SK-N-SH (cell line): ENCODE results near the gene CALCA. TPM values are rescaled to one million over a fixed set of nuclear protein-coding genes. Genes with fewer than 3 reads are reported as not detected.

Experiments
- CTCF ChIA-PET: fragments of 300-600, 350-600 bp; formaldehyde crosslinking; extraction: SDS; loops from one replicate; lab custom pipeline; 2021; lab: Yijun Ruan, JAX
- POLR2A ChIA-PET: fragments of 350-600 bp; sonication (Branson Sonifier 250); formaldehyde crosslinking; extraction: SDS; loops from one replicate; lab custom pipeline; 2020; ENCODE audit warnings: antibody characterized with exemption, inconsistent platforms; lab: Yijun Ruan, JAX
- DNase-seq: peaks from one replicate; pipeline ENCODE4 v3.0.0; 2012
- H2AFZ ChIP-seq: fragments of 200-600 bp; sonication (generic); 2 replicates; pipeline ENCODE4 v1.8.1; 2016; ENCODE audit warnings: antibody characterized with exemption, mild to moderate bottlenecking, low read depth
- H3F3A ChIP-seq: fragments of 200-600 bp; sonication (generic); replicated peaks from 2 replicates; pipeline ENCODE3; 2016; ENCODE audit warnings: antibody characterized with exemption, mild to moderate bottlenecking; ENCODE audit not compliant: insufficient read depth
- H3K27ac ChIP-seq, 2 experiments: fragments of 200-500 bp in 1 of 2; fragments of 200-600 bp in 1 of 2; sonication (Bioruptor generic) in 1 of 2; sonication (generic), shearing (Covaris generic) in 1 of 2; 2 replicates each; pipeline versions ENCODE4 v1.5.1 to v1.6.1; 2014 to 2016; ENCODE audit warnings: low read depth in 2 of 2, inconsistent platforms in 1 of 2, low read length in 1 of 2, mild to moderate bottlenecking in 1 of 2, mixed read lengths in 1 of 2
- H3K27me3 ChIP-seq: fragments of 200-600 bp; sonication (generic), shearing (Covaris generic); 2 replicates; pipeline ENCODE4 v1.6.1; 2016; ENCODE audit warnings: mixed run types; ENCODE audit not compliant: insufficient read depth
- H3K36me3 ChIP-seq, 2 experiments: fragments of 200-500 bp in 1 of 2; fragments of 200-600 bp in 1 of 2; sonication (Bioruptor generic) in 1 of 2; sonication (generic) in 1 of 2; replicated peaks in 1 of 2; 2 replicates each; pipeline versions ENCODE3 to v1.5.1; 2014 to 2016; ENCODE audit warnings: low read length in 1 of 2, mild to moderate bottlenecking in 1 of 2; ENCODE audit not compliant: insufficient read depth in 2 of 2, control insufficient read depth in 1 of 2
- H3K4me1 ChIP-seq, 2 experiments: fragments of 200-500 bp in 1 of 2; fragments of 200-600 bp in 1 of 2; sonication (Bioruptor generic) in 1 of 2; sonication (generic), shearing (Covaris generic) in 1 of 2; 2 replicates each; pipeline versions ENCODE4 v1.5.1 to v1.6.1; 2014 to 2016; ENCODE audit warnings: low read depth in 1 of 2, low read length in 1 of 2, mixed run types in 1 of 2; ENCODE audit not compliant: insufficient read depth in 2 of 2, control insufficient read depth in 1 of 2
- H3K4me2 ChIP-seq: fragments of 200-600 bp; sonication (generic), shearing (Covaris generic); 2 replicates; pipeline ENCODE4 v1.6.1; 2017; ENCODE audit warnings: mixed run types
- H3K4me3 ChIP-seq, 2 experiments: fragments of 200-500 bp in 1 of 2; fragments of 200-600 bp in 1 of 2; sonication (Bioruptor generic) in 1 of 2; sonication (generic), shearing (Covaris generic) in 1 of 2; 2 replicates each; pipeline versions ENCODE4 v1.5.1 to v1.8.1; 2014 to 2016; ENCODE audit warnings: low read depth in 2 of 2, inconsistent platforms in 1 of 2, low read length in 1 of 2, mild to moderate bottlenecking in 1 of 2, mixed read lengths in 1 of 2, moderate library complexity in 1 of 2
- H3K79me2 ChIP-seq: fragments of 200-600 bp; sonication (generic); 2 replicates; pipeline ENCODE4 v1.8.1; 2017; ENCODE audit warnings: mild to moderate bottlenecking; ENCODE audit not compliant: insufficient read depth
- H3K9ac ChIP-seq: fragments of 200-600 bp; sonication (generic); 2 replicates; pipeline ENCODE4 v1.6.1; 2017; ENCODE audit warnings: mixed run types
- H3K9me2 ChIP-seq: fragments of 200-600 bp; sonication (generic); 2 replicates; pipeline ENCODE4 v1.6.1; 2017; ENCODE audit warnings: mixed run types
- H3K9me3 ChIP-seq: fragments of 200-600 bp; sonication (generic); 2 replicates; pipeline ENCODE4 v1.6.1; 2017; ENCODE audit warnings: mixed run types, mild to moderate bottlenecking, moderate library complexity
- H4K20me1 ChIP-seq: fragments of 200-600 bp; sonication (generic); 2 replicates; pipeline ENCODE4 v1.6.1; 2017; ENCODE audit warnings: mild to moderate bottlenecking, mixed run types; ENCODE audit not compliant: insufficient read depth
- EP300 ChIP-seq, 2 experiments: IDR thresholded peaks; 2 replicates each; pipeline versions ENCODE4 v1.4.0 to v1.6.1; 2012; ENCODE audit warnings: borderline replicate concordance in 1 of 2, low read depth in 1 of 2, low read length in 1 of 2
- FOSL2 ChIP-seq: IDR thresholded peaks from 2 replicates; pipeline ENCODE4 v1.4.0; 2012; ENCODE audit warnings: low read depth, mild to moderate bottlenecking, moderate library complexity, borderline replicate concordance
- MXI1 ChIP-seq: IDR thresholded peaks from 2 replicates; pipeline ENCODE4 v1.6.1; 2012; ENCODE audit warnings: mild to moderate bottlenecking, low read depth, low read length, improper control_type of control experiment
- POLR2AphosphoS5 ChIP-seq: IDR thresholded peaks from 2 replicates; pipeline ENCODE4 v1.6.1; 2012; ENCODE audit warnings: low read depth, low read length
- RAD21 ChIP-seq: IDR thresholded peaks from 2 replicates; pipeline ENCODE4 v1.6.1; 2012; ENCODE audit warnings: mild to moderate bottlenecking, low read length
- RCOR1 ChIP-seq: fragments of 150-350 bp; IDR thresholded peaks from 2 replicates; pipeline ENCODE4 v1.6.1; 2017; ENCODE audit warnings: antibody characterized with exemption, low read length
- REST ChIP-seq: IDR thresholded peaks from 2 replicates; pipeline ENCODE4 v1.6.1; 2012; ENCODE audit warnings: mild to moderate bottlenecking, low read depth, low read length, moderate library complexity
- RXRA ChIP-seq: IDR thresholded peaks from 2 replicates; pipeline ENCODE4 v1.4.0; 2012; ENCODE audit warnings: low read depth, mild to moderate bottlenecking, borderline replicate concordance
- SMC3 ChIP-seq: IDR thresholded peaks from 2 replicates; pipeline ENCODE4 v1.6.1; 2012; ENCODE audit warnings: low read depth, low read length, improper control_type of control experiment
- WGBS: methylation state at CpG from one replicate; pipeline ENCODE4 v1.1.6; 2017; ENCODE audit warnings: low lambda C conversion rate; 5-methylcytosine and 5-hydroxymethylcytosine counted together
- polyA plus RNA-seq, 3 experiments: library from polyadenylated mRNA; depleted of rRNA; stranded (reverse); fragments of >200 nt; gene quantifications; 2 replicates each; pipeline ENCODE4 v1.2.3, GENCODE V29; 2012
- TF ChIP-seq, protein P1 (sequence below): IDR thresholded peaks from 2 replicates; pipeline ENCODE4 v1.4.0; 2012; ENCODE audit warnings: low read depth, borderline replicate concordance
- TF ChIP-seq, protein P2 (sequence below): fragments of 200-600 bp; sonication (generic); IDR thresholded peaks from 2 replicates; pipeline ENCODE4 v1.6.1; 2017; ENCODE audit warnings: antibody characterized with exemption, mild to moderate bottlenecking, moderate library complexity
- TF ChIP-seq, protein P3 (sequence below): fragments of 150-350 bp; IDR thresholded peaks from 2 replicates; pipeline ENCODE4 v1.6.1; 2017; ENCODE audit warnings: antibody characterized with exemption, low read length, low read depth, borderline replicate concordance

Gene CALCA
- polyA plus RNA-seq, 1 of the 3 experiments (the other 2 are of a cell fraction), result not detected

GRCh38 chr11:14975252-14975587 lies 3.1 kb upstream of the CALCA start (continued):
- TF ChIP-seq REST, result no peak

DNA sequence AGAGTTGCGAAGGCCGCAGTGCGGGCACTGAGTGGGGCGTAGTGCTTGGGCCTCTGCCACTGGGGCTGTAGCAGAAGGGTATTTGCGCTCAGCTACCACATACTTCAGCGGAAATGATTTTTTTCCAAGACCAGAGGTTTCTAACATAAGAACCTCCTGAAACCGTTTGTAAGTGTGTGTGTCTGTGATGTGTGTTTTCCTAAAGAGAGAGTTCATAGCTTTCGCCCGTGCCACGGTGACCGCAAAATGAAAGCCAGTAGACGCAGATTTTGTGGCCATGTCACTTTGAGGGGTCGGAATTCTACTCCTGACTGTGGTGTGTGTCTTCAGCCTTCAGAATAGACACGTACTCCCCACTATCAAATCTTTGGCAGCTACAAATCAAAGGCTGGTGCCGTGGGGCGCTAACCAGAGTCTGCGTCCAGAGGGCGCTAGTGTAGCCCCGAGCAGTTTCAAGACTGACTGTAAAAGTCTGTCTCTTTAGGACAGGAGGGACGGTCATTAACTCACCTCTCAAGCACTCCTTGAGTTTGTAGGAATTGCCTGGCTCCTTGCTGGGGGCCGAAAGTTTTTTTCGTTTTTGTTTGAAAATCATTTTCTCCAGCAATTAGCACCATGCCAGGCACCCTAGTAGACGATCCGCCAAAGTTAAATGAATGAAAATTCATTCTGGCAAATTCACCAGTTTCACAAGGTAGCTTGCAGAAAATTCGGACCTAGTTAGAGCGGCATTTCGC lies 2.5 kb upstream of the CALCA start:
- H3K9me3 ChIP-seq, result no peaks in the 10 kb centered on the region
- POLR2A ChIA-PET, result no interaction called here

More for the DNA sequence above, 2.5 kb upstream of the CALCA start:
- WGBS, result 4% methylated on average over 23 of the region's 27 CpGs
- Histone ChIP-seq H4K20me1 (no peaks in the 10 kb centered on the region), H3K4me2 (peak overlapping the region; percentile 38), H3K36me3 (no peaks in the 10 kb centered on the region), H3K27ac (no peak overlapping the region), H3K4me3 (peak overlapping the region; percentile 14 to 33; a peak in 3 of 4 replicates), H3K27me3 (peaks cover 53% of the 10 kb centered on the region), H3F3A (no peaks in the 10 kb centered on the region), H3K9me2 (no peaks in the 10 kb centered on the region), H3K79me2 (no peaks in the 10 kb centered on the region), H3K4me1 (peaks cover 0 to 23% of the 10 kb centered on the region in 2 experiments; a peak in 1 of 4 replicates), H2AFZ (no peak overlapping the region), H3K9ac (no peak overlapping the region)
- TF ChIP-seq RCOR1 (no peak), SMC3 (peak; percentile 44), EP300 (IDR thresholded peaks at IDR 0.05; ENCODE audit: borderline replicate concordance in 1 of 2, low read depth in 1 of 2, low read length in 1 of 2) (no peak), POLR2AphosphoS5 (no peak), MXI1 (no peak), RAD21 (peak; percentile 51), RXRA (no peak), FOSL2 (no peak)
- TF ChIP-seq, protein P1, sequence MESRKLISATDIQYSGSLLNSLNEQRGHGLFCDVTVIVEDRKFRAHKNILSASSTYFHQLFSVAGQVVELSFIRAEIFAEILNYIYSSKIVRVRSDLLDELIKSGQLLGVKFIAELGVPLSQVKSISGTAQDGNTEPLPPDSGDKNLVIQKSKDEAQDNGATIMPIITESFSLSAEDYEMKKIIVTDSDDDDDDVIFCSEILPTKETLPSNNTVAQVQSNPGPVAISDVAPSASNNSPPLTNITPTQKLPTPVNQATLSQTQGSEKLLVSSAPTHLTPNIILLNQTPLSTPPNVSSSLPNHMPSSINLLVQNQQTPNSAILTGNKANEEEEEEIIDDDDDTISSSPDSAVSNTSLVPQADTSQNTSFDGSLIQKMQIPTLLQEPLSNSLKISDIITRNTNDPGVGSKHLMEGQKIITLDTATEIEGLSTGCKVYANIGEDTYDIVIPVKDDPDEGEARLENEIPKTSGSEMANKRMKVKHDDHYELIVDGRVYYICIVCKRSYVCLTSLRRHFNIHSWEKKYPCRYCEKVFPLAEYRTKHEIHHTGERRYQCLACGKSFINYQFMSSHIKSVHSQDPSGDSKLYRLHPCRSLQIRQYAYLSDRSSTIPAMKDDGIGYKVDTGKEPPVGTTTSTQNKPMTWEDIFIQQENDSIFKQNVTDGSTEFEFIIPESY, result no peak
- TF ChIP-seq, protein P2, sequence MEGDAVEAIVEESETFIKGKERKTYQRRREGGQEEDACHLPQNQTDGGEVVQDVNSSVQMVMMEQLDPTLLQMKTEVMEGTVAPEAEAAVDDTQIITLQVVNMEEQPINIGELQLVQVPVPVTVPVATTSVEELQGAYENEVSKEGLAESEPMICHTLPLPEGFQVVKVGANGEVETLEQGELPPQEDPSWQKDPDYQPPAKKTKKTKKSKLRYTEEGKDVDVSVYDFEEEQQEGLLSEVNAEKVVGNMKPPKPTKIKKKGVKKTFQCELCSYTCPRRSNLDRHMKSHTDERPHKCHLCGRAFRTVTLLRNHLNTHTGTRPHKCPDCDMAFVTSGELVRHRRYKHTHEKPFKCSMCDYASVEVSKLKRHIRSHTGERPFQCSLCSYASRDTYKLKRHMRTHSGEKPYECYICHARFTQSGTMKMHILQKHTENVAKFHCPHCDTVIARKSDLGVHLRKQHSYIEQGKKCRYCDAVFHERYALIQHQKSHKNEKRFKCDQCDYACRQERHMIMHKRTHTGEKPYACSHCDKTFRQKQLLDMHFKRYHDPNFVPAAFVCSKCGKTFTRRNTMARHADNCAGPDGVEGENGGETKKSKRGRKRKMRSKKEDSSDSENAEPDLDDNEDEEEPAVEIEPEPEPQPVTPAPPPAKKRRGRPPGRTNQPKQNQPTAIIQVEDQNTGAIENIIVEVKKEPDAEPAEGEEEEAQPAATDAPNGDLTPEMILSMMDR, result peak; percentile 63
- TF ChIP-seq, protein P3, sequence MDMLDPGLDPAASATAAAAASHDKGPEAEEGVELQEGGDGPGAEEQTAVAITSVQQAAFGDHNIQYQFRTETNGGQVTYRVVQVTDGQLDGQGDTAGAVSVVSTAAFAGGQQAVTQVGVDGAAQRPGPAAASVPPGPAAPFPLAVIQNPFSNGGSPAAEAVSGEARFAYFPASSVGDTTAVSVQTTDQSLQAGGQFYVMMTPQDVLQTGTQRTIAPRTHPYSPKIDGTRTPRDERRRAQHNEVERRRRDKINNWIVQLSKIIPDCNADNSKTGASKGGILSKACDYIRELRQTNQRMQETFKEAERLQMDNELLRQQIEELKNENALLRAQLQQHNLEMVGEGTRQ, result no peak
- peak; percentile 65 for DNase-seq
- CTCF ChIA-PET, result interaction anchor here (0.6 to 4.9 kb wide), 45 partner anchors 9 to 509 kb away, joined by 3 to 126 read pairs (median 4); partner anchors contain the start of genes CALCB and INSC
